HG02798 (cell line): ENCODE data around the gene STC2.
"Not testable (repeated sequence)": the region's sequence is repeated elsewhere in the genome, so short reads cannot be mapped to it uniquely, and the experiment has no call there.

ENCODE experiments used
- ATAC-seq: cut with Tn5 transposase; IDR thresholded peaks from one replicate; pipeline ENCODE4 v1.9.1; 2021; ENCODE audit warnings: mild to moderate bottlenecking; ENCODE audit not compliant: unreplicated experiment, poor library complexity

STC2 gene

GRCh38 chr5:173327948-173328843 is at the start of gene STC2:
STC2 (minus strand) TSS chr5:173328414; CDS start chr5:173328193, 221 bp downstream.
- ATAC-seq = peak; percentile 47

GRCh38 chr5:173371400-173371799 is 43.2 kb upstream of the STC2 start:
- ATAC-seq = no peak

GRCh38 chr5:173363406-173363805 is 35.2 kb upstream of the STC2 start:
- ATAC-seq = not testable (repeated sequence)

DNA sequence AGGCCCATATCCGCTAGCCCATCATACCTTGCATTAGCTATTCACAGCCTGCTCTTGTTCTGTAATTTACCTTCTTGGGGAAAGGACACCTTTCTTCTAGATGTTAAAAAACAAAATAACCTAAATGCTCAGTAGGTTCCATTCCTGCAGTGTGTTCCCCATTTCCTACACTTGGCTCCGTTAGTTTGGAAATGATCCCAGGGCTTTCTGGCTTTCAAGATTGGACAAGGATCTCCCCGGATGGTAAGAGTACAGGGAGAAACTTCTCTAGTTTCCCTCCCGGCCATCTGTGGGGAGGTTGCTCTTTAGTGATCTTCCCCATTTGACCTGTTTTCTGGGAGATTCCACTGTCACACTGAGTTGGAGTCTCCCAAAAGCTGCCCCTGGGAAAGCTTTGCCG is 27.3 kb upstream of the STC2 start:
- ATAC-seq = no peak

DNA sequence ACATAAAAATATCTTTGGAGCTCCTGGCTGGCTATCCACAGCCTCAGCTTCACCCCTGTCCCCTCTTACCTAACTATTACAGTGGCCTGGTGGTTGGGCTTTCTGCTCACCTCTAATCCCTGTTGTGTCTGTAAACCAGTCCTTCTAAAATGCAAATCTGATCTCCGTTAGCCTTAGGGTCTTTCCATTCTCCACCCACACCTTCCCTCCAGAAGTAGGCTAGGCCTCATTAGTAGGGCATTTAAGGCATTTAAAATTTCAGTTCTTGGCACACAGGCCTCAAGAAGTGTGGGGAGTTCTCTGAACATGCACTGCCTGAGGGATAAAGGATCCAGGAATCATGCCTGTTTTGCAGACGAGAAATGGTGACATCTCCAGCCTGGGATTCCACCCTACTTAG is 26.4 kb upstream of the STC2 start:
- no peak for ATAC-seq

DNA sequence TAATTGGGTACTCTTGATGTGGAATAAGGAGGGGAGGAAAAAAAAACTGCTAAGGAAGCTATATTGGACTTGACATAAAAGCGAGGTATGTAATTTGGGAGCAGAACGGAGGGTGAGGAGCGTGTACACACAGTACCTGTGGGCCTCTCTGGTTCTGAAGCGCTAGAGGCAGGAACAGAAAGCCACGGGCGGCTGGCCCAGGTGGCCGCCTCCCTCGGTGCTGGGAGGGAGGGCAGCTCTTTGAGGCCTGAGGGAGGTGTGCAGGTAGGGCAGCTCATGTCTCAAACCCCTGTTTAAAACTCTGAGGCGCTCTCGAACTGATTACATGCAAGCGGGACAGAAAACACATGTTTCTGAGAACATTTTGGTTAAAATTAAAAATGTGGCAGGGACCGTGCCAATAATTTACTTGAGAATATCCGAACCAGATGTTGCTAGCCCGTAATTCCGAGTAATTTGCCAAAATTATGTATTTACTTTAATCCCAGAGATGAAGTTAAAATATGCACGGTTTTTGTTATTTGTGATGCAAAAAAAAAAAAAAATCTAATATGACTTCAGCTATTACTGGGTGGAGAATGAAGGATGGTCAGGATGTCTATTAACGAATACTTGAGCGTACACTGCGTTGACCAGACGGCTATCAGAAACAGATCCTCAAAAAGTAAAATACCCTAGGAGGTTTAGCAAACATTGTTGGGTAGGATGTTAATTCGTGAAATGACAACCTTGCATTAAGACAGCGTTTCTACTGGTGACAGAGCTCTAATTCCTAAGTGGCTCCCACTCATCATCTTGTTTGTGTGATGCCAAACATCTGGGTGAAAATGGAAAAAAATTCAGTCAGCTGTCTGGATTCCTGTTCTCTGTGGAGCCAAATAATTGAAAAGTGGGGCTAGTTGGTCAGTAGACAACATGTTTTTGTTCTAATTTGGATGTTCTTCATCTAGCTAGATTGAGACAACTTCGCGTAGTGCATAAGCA is 24.4 kb upstream of the STC2 start:
- no peak for ATAC-seq

DNA sequence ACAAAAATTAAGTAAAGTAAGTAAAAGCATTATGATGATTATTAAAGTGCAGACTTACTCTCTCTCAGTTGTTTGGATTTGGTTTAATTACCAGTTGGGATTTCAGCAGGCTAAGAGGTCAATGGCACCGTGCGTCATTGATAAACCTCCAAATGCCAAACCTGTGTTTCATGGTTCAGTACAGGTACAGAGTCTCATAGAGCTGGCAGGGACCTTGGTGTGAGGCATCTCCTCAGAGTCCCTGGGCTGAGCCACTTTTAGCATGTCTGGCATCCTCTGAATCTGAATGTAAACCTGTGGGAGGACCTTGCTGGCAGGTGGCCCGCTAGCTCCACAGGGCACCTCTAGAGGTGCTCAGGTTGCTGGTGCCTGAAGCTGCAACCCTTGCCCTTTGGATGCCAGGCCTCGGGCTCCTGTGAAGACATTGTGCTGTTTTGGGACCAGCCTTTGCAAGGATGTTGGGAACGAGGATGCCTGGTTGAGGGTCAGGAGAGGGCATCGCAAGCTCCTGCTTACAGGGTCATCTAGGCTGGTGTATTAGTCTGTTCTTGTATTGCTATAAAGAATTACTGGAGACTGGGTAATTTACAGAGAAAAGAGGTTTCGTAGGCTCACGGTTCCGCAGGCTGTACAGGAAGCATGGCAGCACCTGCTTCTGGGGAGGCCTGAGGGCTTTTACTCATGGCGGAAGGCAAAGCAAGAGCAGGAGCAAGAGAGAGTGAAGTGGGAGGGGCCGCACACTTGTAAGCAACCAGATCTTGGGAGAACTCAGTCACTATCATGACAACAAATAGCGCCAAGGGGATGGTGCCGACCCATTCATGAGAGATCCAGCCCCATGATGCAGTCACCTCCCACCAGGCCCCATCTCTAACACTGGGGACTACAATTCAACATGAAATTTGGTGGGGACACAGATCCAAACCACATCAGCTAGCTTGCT is 14.9 kb upstream of the STC2 start:
- no peak for ATAC-seq

- no peak for ATAC-seq
These were observed 13.8 kb upstream of the STC2 start for GRCh38 chr5:173341961-173342430.

DNA sequence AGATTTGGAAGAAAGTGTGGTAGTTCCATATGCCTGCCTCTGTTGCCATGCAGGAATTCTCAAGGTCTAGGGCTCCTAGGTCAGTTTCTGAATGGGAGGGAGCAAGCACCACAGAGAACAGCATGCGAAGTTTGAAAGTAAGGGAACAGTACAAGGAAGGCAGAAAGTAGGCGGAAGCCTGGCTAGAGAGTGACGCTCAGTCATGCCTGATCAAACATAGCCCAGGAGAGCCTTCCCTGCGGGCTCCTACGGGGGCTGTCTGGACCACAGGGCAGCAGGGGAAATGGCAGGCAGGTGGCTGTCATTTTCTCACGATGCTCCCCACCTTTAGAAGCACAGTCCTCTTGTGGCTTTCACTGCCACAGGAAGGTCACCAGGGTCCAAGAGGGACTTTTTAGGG is 12.8 kb upstream of the STC2 start:
- ATAC-seq = no peak

- ATAC-seq = no peak
These were observed 12.2 kb upstream of the STC2 start for GRCh38 chr5:173340451-173340850.

- ATAC-seq = no peak
These were observed 11.1 kb upstream of the STC2 start for GRCh38 chr5:173339286-173339685.

- ATAC-seq = no peak
These were observed 10.3 kb upstream of the STC2 start for GRCh38 chr5:173338380-173339015.

DNA sequence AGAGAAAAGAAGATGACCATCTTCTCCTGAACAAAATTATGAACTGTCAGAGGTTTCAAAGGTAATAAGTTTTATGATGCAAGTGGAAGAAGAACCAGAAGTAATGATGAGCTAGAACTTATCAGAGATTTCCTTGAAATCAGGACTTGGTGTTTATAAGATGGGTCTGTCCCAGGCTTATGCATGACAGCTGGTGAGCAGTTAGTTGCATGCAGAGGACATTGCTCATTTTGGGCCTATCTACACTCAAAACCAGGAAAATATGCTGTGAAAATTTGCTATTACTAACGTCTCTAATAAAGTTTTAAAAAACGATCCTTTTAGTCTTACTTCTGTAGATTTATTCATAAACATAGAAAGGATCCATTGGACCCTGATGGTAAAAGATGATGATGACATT is 6.6 kb upstream of the STC2 start:
- ATAC-seq = no peak

DNA sequence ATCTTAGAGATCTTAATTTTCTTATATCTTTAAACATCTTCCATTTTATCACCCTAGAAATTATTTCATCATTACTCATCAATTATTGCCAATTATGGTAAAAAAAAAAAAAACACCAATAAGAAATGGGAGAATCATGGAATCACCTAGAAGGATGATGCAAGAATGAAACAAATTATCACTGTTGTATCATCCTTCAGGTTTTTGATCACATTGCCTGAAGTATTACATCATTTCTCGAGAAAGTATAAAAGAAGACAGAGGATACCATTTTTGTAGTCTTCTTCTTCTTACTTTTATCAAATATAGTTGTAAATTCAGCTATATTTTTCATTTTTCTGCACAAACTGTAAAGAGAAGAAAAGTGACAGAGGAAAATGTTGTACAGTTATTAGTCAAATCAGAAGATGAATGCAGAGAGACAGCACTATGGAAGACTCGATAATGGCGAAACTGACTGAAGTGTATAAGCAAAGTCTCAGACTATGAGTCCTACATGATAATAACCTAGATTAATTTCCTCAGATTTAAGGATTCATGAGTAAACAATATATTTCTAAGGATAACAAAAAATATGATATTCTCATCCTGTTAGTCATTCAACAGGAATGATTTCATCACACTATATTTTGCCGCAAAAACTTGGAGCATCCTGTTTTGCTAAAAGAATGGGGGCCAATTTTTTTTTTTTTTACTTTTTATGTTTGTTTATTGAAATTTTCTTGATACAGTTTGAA is 5.9 kb upstream of the STC2 start:
- no peak for ATAC-seq

GRCh38 chr5:173331956-173332479 is 3.8 kb upstream of the STC2 start:
- ATAC-seq = peak; percentile 72

GRCh38 chr5:173331287-173331686 is 3.1 kb upstream of the STC2 start:
- ATAC-seq = no peak

DNA sequence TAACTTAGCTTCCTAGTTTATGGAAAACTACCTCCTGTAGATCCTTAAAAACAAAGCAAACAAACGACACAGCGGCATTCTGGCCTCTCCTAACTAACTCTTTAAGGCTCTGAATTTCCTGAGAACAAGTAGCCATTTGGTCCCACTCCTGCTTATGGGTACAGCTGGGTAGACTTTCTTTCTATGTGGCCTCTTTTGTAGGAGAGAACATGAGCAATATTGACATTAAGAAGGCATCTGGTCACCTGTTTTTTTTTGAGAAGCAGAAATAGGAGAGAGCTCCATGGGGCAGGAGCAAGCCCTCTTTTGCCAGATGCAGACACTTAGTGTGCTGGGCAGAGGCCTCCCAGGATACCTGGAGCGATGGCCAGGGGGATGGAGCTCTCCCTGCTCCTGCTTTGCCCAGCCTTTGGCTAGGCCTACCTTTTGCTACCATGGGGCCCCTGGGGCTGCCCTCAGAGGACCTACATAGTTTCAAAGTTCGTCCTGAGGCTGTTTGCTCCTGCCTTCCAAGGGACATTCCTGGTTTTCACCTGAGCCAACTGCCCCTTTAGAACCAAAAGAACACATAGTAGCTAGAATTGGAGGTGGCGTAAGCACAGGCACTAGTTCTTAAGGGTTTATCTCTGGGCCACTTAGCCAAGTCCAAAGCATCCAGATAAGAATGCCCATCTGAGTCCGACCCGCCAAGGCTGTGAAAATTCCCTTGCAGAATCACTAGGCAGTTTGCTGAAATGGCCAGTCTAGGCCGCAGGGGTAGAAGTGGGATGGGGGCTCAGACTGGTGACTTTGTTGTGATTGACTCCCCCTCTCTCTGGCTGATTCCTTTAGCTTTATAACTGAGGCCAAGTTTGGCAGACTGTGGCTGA is 2.4 kb upstream of the STC2 start:
- ATAC-seq = no peak
